ENCODE measurements around the gene SMIM24.

Gene SMIM24

DNA sequence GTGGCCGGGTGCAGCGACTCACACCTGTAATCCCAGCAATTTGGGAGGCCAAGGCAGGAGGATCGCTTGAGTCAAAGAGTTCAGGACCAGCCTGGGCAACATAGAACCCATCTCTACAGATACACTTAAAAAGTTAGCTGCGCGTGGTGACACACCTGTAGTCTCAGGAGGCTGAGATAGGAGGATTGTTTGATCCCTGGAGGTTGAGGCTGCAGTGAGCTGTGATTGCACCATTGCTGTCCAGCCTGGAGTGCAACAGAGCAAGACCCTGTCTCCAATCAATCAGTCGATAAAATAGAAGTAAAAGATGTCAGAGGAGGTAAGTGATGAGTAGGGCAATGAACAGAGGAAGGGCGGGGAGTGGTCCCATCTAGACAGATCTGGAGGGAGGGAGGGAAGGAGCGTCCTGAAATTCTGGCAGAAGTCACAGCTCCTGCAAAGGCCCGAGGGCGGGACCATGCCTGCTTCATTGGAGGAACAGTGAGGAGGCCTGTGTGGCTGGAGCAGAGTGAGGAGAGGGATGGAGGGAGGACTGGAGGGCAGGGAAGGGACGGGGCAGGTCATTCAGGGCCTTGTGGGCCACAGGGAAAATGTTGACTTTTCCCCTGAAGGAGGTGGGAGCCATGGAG is 9.7 kb downstream of the SMIM24 start:
- no peak for DNase-seq

DNA sequence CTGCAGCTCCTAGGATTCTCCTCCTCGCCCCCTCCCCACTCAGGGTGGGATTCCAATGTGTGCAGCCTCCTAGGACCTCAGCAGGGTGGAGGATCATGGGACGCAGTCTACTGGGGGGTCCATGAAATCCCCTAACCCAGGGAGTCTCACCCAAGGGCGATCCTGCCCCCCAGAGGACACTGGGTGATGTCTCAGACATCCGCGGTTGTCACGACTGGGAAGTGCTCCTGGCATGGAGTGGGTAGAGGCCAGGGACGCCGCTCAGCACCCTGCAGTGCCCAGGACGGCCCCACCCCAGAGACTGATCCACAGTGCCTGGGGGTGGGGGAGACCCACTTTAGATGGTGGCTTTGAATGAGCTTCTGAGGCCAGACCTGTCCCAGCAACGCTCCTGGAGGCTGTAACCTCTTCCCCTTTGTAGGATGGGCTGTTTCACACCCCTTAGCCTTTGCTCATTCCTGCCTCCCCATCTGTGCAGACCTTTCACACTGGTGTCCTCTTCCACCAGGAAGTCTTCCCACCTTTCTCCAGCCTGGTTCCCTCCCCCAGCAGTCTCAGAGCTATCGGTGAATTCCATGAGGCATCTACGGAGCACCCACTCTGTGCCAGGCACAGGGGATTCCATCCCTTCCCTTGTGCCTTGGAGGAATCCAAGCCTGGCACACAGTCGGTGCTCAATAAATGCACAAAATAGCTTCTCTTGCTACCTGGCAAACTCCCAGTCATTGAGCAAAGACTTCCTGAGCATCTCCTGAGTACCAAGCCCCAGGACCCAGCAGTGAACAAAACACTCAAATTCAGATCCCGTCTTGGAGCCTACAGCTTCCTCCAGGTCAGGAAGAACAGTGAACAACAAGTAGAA is 10.5 kb downstream of the SMIM24 start:
- no peak for DNase-seq

DNA sequence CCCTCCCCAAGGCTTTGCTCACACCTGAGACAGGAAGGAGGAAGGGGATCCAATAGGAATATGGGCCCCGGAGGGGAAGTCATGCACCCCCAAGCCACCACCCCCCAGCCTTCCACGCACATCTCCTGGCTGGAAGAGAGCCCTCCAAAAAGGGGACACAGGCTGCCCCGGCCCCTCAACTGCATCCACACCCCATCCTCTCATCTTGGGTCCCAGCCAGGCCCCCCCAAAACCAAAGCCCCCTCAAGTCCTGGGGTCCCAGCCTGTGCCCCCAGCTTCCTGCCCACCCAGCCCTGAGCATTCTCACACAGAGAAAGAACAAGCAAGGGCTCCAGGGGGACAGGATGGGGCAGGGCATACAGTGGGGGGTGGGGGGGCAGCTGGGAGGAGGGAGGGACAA is 12.1 kb downstream of the SMIM24 start:
- no peak for DNase-seq

DNA sequence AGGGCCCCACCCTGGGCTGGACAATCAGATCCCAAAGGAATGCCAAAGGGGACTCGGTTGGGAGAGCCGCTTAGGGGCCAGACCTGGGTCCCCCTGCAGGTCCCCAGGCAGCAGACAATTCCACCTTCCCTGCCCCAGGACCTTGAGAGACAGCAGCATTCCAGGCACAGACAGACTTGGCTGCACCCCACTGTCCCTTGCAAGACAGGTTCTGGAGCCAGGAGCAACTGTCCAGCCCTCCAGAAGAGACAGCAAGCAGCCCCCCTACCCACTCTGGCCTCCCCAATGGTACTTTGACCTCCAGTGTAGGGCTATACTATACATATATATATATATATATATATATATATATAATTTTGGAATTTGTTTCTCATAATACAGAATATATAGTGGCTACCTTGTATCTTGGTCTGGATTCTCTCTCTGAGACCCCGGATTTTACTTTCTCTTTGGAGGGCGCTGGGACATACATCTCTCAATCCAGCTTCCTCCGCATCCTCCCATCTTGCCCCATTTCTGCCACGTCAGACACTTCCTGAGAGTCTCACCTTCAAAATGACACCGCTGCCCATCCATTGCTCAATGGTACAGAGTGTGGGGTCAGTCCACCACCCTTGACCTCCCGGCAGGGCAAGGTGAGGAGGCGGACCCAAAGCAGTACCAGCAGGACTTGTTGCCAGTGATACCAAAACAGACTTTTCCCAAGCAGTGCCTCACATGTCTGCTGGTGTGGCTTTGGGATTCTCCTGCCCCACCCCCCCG is 12.7 kb downstream of the SMIM24 start:
- DNase-seq, result no peak

DNA sequence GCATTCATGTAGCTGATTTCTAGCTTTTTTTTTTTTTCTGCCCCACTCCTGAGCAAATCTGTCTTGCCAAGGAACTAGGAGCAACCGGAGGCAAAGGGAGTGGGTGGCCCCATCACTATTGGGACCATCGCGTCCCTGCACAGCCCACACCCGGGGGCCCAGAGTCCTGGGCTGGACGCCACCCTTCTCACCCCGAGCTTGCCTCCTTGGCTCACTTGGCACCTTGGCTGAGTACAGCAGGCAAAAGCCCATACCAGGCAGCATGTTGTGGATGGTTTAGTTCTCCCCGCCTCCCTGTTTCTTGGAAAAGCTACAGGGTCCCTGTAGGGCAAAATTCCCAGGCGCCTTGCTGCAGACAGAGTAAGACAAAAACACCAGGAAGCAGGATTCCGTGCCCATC is 13.7 kb downstream of the SMIM24 start:
- DNase-seq, result no peak

DNA sequence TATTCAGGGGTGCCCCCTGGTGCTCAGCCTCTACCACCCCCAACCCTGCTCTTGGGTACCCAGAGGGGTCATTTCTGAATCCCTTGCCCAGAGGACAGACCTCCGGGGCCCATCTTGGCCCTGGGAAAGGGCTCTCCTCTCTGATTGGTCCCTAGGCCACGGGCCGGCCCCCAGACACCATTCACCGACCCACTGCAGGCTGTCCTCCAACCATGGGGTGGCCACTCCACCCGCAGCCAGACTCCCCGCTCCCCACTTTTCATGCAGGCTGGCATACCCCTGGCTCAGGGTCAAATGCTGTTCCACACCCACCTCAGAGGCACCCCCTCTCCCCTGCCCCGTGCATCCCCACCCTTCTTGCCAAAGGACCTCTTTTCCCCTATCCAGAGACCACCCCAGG is 14.8 kb downstream of the SMIM24 start:
- DNase-seq, result no peak

DNA sequence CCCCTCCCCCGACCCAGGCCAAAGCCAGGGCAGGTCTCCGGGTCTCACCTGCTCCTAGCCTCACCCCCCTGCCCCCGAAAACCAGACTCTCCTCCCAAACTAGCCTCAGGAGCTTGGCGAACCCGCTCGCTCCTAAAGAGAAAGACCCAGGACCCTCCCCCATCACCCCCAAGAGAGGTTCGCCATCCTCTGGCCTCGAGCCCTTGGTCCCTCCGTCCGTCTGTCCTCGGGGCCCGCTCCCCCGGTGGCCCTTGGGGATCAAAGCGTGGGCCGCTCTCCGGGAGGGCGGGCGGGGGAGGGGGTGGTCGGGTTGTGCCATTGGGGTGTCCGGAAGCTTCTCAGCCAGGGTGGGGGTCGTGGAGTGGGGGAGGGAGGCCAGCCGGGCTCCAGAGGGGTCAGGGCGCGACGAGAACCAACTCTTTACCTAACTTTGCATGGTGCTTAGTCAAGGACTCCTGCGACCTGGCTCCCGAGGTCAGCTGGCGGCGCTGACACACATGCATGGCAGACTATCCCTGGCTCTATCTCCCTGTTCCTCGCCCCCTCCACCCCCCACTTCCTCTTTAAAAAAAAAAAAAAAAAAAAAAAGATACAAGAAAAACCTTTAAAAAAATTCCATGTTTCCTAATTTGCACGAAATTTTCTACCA is 15.6 kb downstream of the SMIM24 start:
- DNase-seq, result no peak

DNA sequence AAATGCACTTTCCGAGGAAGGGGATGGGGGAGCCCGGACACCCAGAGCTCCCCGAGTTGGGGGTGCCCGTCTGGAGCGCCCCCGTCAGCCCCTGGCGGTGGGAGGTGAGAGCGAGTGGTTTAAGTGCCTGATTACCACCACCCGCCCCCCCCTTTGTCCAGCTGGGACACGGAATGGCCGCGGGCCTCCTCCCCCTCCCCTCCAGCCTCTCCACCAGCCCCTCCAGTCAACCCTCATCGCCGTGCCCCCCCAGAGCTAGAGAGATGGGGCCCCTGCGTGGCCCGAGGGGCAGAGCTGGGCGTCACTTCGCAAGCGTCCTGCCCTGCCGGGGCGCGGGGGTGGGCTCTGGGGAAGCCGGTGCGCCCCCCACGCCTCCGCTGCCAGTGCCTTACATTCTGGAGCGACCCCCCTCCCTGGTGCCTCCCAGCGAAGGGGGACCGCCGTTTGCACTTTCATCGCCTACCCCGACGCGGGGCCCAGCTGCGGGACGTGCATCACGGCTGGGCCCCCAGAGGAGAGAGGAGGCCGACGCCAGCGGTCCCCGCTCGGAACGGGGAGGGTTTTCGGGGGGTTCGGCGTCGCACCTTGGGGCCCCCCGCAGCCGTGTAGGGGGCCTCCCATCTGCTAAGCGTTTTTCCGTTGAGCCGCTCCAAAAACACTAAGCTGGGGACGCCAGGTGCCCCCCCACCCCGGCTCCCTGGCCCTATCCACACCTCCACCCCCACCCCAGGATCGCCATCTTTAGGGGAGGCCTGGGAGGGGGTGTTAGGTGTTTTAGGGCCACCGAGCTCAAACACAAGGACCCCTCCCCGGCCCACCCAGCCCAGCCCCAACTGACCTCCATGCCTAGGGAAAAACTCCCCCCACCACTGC is 16.4 kb downstream of the SMIM24 start:
- no peak for DNase-seq

DNA sequence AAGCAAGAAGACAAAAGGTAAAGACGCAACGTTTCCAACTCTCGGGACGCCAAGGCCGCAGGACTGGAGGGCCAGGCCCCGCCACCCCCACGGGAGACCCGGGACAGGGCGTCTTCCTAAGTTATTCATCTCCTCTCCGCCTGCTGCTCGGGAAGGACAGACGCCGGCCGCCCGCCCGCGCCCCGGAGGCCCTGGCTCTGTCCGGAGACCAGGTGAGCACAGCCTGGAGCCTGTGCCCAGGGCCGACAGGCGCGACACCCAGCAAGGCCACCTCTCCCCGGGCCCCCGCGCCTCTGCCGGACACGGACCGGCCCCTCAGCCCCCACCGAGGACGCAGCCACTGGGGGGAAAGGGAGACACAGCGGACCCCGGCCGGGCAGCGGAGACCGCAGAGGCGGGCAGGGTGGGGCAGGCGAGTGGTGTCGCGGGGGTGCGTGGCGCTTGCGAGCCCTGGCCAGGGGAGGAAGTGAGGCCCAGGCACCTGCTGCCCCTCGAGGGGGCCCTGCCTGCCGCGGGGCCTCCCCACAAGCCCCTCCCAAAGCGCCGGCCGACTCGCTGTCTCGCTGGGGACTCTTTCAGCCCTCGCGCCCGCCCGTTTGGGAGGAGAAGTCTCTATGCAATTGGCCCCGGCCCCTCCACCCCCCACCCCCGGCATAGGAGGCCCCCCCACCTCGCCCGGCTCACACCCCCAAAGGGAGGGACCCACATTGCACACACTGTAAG is 17.2 kb downstream of the SMIM24 start:
- DNase-seq, result no peak

DNA sequence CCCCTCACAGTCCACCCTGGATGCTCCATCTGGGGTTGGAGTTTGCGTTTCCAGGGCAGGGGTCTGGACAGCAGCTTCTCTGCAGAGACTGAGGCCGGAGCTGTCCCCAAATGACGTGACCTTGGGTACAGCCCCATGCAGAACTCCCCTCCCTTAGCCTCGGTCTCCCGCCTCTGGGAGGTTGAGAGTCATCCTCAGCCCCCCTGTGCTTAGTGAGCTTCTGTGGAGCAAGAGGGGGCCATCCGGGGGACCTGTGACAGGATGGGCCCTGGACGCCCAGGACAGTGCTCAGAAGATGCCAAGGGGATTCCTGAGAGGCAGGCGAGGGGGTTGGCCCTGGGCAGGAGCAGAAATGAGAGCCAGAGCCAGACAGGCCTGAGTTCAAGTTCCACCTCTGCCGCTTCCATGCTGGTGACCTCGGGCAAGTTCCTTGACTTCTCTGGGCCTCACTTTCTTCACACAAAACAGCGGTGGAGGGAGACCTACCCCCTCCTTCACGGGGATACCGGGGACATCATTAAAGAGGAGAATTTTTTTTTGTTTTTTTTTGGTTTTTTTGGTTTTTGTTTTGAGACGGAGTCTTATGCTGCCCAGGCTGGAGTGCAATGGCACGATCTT is 20.3 kb downstream of the SMIM24 start:
- no peak for DNase-seq

DNA sequence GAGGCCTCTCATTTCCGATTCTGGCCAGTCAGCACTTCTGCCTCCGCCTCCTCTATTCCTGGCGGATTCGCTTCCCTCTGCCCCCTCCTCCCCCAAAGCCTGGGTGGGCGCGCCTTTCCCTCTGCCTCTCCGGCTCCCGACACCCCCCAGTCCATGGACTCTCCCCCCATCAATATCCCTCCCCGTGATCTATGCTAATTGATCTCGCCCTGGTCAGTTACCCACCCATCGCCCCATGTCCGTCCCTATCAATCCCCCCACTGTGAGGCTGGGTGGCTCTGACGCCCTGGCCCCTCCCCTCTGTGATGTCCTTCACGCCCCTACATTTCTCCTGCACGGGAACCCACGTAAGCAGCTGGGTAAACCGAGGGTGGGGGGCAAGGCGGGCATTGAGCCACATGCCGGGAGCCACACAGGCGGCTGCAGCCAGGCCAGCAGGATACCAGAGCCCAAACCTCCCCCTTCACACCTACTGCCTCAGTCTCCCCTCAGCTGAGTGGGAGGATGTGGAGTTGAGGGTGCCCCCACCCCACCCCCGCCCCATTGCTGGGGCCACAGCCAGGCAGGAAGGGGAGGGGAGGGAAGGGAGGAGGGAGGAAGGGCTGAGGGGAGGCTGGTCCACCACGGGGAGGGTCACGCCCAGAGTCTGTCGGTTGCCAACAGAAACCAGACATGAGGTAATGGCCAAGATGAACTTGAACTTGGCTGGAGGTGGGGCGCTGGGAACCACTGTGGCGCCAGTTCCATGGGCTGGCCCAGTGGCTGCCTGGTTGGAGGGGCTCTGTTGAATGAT is 21.0 kb downstream of the SMIM24 start:
- no peak for DNase-seq

DNA sequence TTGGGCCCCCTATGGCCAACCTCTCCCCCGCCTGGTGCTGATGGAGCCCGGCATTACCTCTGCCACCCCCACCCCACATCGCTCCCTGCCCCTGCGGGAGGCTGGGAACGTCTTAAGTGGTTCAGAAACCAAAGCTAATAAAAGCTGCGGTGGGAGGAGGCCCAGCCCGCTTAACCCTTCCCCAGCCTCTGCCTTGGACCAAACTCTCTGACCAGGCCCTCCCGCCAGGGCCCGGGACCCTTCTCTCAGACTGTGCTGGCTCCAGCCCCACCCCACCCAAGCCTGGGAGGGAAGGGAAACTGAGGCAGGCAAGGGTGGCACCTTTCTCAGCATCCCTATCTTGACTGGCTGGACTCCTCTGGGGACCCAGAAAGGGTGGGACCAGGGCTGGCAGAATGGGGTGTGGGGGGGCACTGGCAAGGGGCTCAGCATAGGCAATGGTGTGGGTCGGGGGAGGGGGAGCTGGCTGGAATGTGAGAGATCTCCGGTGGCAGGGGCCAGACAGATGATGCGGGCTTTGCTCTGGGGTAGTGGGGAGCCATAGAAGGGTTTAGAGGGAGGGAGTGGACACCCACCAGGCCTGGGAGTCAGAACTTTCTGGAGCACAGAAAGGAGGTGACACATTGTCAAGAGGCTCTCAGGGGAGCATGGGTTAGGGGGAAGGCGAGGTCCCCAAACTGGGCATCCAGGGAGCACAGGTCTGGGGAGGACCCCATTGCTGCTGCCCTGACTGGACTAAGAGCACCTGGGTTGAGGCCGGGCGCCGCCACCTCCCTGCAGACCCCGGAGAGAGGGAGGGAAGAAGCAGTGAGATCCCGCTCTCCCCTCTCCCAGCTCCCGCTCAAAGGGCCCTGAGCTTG is 21.9 kb downstream of the SMIM24 start:
- no peak for DNase-seq

DNA sequence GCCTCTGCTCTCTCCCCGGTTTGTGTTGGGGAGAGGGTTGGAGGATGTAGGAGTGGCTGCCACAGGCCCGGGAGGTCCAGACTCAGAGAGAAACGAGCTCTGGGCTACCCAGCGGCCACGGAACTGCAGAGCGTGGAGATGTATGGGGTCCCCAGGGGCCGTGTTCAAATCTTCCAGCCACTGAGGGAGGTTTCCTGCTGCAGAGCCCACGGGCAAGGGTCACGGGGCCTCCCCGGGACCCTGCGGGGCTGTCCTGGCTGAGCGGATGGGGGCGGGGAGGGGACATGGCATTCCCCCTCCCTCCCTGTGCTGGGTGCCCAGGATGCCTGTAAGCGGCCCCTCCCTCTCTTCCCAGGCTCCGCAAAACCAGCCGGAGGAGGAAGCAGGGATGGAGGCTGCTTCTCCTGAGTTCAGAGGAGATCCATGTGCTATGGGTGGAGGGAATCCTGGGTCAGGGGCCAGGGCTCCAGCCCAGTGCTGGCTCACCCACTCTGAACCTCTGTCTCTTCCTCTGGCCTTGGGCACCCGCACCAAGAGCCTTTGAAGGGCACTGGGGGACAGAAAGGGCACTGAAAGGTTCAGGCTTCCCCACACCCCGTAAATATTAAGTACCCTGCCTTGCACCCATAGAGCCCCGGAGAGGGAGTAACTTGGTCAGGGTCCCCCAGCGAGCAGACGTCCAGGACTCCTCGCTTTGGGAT is 22.6 kb downstream of the SMIM24 start:
- no peak for DNase-seq

DNA sequence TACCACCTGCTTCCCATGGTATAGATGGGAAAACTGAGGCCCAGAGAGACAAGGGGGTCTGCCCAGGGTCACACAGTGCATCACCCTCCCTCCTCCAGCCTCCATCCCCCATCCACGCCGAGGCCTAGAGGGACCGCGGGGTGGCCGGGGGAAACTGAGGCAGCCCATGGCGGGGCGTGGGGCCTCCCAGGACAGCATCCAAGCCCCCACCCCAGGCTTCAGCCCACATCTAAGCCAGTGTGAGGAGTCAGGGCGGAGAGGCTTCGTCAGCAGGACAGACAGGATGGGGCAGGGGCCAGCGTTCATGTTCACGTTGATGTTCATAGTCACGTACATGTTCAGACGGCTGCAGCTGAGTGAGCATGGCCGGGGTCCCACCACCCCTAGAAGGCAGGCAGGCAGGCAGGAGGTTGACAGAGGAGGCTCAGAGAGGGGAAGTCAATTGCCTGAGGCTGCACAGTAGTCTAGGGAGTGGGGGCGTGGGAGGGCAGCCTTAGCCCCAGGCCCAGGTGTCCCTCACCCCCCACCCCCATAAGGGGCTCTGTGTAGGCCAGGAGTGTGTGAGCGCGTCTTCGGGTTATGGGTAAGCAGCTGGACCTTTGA is 23.3 kb downstream of the SMIM24 start:
- no peak for DNase-seq

DNA sequence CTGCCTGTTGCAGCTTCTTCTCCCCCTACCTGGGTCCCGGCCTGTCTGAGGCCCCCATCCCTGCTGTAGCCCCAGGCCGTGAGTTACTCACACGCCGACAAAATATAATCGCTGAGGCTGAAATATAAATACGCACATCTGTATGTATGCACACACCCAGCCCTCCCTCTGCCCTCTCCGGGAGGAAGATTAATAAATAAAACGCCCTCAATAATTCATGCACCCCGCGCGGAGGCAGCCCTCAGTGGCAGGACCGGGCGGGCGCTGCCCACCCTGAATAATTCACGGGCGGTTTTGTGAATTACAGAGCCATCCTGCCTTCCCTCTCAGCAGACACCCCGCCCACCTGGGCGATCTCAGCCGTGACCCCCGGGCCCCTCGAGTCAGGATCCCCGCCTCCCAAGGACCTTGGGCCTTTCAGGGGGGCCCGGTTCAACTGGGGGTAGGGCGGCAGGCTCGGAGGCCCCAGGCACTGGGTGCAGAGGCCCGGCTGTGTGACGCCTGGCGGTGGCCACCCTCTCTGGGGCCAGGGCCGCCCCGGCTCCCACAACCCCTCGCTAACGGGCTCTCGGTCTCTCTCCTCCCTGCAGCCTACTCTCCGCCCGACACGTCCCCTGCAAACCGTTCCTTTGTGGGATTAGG is 24.2 kb downstream of the SMIM24 start:
- no peak for DNase-seq

DNA sequence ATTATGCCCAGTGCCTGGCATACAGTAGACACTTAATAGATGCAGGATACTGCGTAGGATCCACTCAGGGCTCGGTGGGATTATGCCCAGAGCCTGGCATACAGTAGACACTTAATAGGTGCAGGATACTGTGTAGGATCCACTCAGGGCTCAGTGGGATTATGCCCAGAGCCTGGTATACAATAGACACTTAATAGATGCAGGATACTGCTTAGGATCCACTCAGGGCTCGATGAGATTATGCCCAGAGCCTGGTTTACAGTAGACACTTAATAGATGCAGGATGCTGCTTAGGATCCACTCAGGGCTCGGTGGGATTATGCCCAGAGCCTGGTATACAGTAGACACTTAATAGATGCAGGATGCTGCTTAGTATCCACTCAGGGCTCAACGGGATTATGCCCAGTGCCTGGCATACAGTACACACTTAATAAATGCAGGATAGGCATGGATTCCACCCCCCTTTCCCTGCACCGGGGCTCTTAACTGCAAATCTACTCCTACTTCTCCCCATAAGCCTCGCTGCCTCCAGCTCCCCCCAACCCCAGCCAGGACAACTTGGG is 24.9 kb downstream of the SMIM24 start:
- no peak for DNase-seq

DNA sequence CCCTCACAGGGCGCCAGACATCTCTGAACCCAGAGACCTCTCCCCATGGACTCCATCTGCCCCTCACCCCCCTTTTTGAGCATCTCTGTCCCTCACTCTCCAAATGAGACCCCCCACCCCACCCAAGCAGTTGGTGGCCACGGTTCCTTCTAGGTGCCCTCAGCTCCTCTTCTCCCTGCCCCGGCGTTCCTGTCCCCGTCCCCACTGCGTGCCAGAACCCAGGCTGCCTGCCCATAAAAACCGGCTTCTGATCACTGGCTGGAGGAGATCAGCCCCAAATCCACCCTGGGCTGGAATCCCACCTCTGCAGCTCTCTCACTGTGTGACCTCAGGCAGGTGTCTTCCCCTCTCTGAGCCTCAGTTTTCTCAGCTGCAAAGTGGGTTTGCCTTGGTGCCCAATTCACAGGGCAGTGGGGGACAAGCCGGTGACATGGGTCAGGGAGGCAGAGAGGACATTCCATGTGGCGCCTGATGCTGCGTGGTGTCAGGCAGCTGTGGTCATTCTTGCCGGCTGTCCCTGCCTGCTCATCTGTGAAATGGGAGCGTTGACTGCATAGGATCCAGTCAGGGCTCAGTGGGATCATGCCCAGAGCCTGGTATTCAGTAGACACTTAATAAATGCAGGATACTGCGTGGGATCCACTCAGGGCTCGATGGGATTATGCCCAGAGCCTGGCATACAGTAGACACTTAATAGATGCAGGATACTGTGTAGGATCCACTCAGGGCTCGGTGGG is 25.5 kb downstream of the SMIM24 start:
- no peak for DNase-seq

Data from stimulated activated naive CD4-positive, alpha-beta T cell treated with Interleukin-2 at 50 U/mL for 16 hours (primary cell).